HEK293 (cell line): ENCODE measurements around the gene ATP6V1G1.

Source experiments
- CTCF ChIA-PET: fragments of 350-600 bp; formaldehyde crosslinking; extraction: SDS; loops from one replicate; lab custom pipeline; 2021; ENCODE audit warnings: antibody characterized with exemption; lab: Yijun Ruan, JAX
- POLR2A ChIA-PET: fragments of 300-600 bp; formaldehyde crosslinking; extraction: SDS; loops from one replicate; lab custom pipeline; 2020; ENCODE audit warnings: antibody characterized with exemption, inconsistent platforms; lab: Yijun Ruan, JAX
- H3K27ac ChIP-seq: fragments of 200-500 bp; sonication (Bioruptor generic); 2 replicates; pipeline ENCODE4 v1.5.1; 2014; ENCODE audit warnings: low read depth, low read length, control low read depth, inconsistent platforms; ENCODE audit errors: extremely low read depth
- H3K36me3 ChIP-seq, 2 experiments: fragments of 200-500 bp in 1 of 2; sonication (Bioruptor generic) in 1 of 2; 1 replicate in 1 of 2; 2 replicates in 1 of 2; pipeline ENCODE4 v1.5.1; 2014 to 2017; ENCODE audit warnings: inconsistent platforms in 2 of 2, low read length in 2 of 2; ENCODE audit not compliant: control insufficient read depth in 2 of 2, insufficient read depth in 1 of 2
- H3K4me1 ChIP-seq: fragments of 200-500 bp; sonication (Bioruptor generic); 2 replicates; pipeline ENCODE4 v1.5.1; 2014; ENCODE audit warnings: mild to moderate bottlenecking, low read length, inconsistent platforms; ENCODE audit not compliant: control insufficient read depth, insufficient read depth
- H3K4me3 ChIP-seq: 2 replicates; pipeline ENCODE4 v1.5.1; 2011; ENCODE audit warnings: low read depth, mild to moderate bottlenecking, control low read depth, low read length, moderate library complexity
- H3K9me3 ChIP-seq: fragments of 200-500 bp; sonication (Bioruptor generic); 2 replicates; pipeline ENCODE4 v1.5.1; 2014; ENCODE audit warnings: low read depth, low read length, inconsistent platforms; ENCODE audit not compliant: control insufficient read depth, insufficient read depth
- EGR2 ChIP-seq: fragments of 450-650 bp; formaldehyde crosslinking; IDR thresholded peaks from 2 replicates; pipeline ENCODE4 v1.5.1; 2016; ENCODE audit warnings: low read depth, missing biosample characterization, missing genetic modification characterization
- GFI1B ChIP-seq: fragments of 450-650 bp; formaldehyde crosslinking; IDR thresholded peaks from 2 replicates; pipeline ENCODE4 v1.5.1; 2016; ENCODE audit warnings: missing biosample characterization, missing genetic modification characterization
- KLF16 ChIP-seq: fragments of 450-650 bp; formaldehyde crosslinking; IDR thresholded peaks from 2 replicates; pipeline ENCODE4 v1.5.1; 2017; ENCODE audit warnings: missing biosample characterization, missing genetic modification characterization
- KLF8 ChIP-seq: fragments of 450-650 bp; formaldehyde crosslinking; IDR thresholded peaks from 2 replicates; pipeline ENCODE4 v1.5.1; 2016; ENCODE audit warnings: missing biosample characterization, missing genetic modification characterization
- SCRT1 ChIP-seq: fragments of 450-650 bp; formaldehyde crosslinking; IDR thresholded peaks from 2 replicates; pipeline ENCODE4 v1.5.1; 2016; ENCODE audit warnings: missing biosample characterization, missing genetic modification characterization, borderline replicate concordance
- SP2 ChIP-seq: fragments of 450-650 bp; formaldehyde crosslinking; IDR thresholded peaks from 2 replicates; pipeline ENCODE4 v1.5.1; 2016; ENCODE audit warnings: missing biosample characterization, missing genetic modification characterization
- SP7 ChIP-seq: fragments of 450-650 bp; formaldehyde crosslinking; IDR thresholded peaks from 2 replicates; pipeline ENCODE4 v1.5.1; 2016; ENCODE audit warnings: missing biosample characterization, missing genetic modification characterization
- TSHZ1 ChIP-seq: fragments of 450-650 bp; formaldehyde crosslinking; IDR thresholded peaks from 2 replicates; pipeline ENCODE4 v1.5.1; 2016; ENCODE audit warnings: missing biosample characterization, missing genetic modification characterization, borderline replicate concordance
- ZFP41 ChIP-seq: fragments of 450-650 bp; formaldehyde crosslinking; IDR thresholded peaks from 2 replicates; pipeline ENCODE4 v1.5.1; 2016; ENCODE audit warnings: missing biosample characterization, missing genetic modification characterization, borderline replicate concordance
- ZNF114 ChIP-seq: fragments of 450-650 bp; formaldehyde crosslinking; IDR thresholded peaks from 2 replicates; pipeline ENCODE4 v1.5.0; 2017; ENCODE audit warnings: missing biosample characterization, missing genetic modification characterization
- ZNF148 ChIP-seq: fragments of 450-650 bp; formaldehyde crosslinking; IDR thresholded peaks from 2 replicates; pipeline ENCODE4 v1.5.0; 2017; ENCODE audit warnings: missing biosample characterization, missing genetic modification characterization, borderline replicate concordance
- ZNF184 ChIP-seq: fragments of 450-650 bp; IDR thresholded peaks from 2 replicates; pipeline ENCODE4 v1.5.1; 2018; ENCODE audit warnings: missing biosample characterization, mild to moderate bottlenecking, missing genetic modification characterization
- ZNF214 ChIP-seq: fragments of 450-650 bp; formaldehyde crosslinking; IDR thresholded peaks from 2 replicates; pipeline ENCODE4 v1.5.1; 2017; ENCODE audit warnings: missing biosample characterization, mild to moderate bottlenecking, missing genetic modification characterization, borderline replicate concordance
- ZNF223 ChIP-seq: fragments of 450-650 bp; formaldehyde crosslinking; IDR thresholded peaks from 2 replicates; pipeline ENCODE4 v1.5.1; 2016; ENCODE audit warnings: missing biosample characterization, missing genetic modification characterization
- ZNF26 ChIP-seq: fragments of 450-650 bp; formaldehyde crosslinking; IDR thresholded peaks from 2 replicates; pipeline ENCODE4 v1.5.1; 2016; ENCODE audit warnings: missing biosample characterization, missing genetic modification characterization
- ZNF274 ChIP-seq, 2 experiments: fragments of 200-500 bp in 1 of 2; fragments of 450-650 bp in 1 of 2; sonication (Bioruptor generic) in 1 of 2; formaldehyde crosslinking in 1 of 2; IDR thresholded peaks; 2 replicates each; pipeline versions ENCODE4 v1.5.1 to v1.6.1; 2014 to 2016; ENCODE audit warnings: borderline replicate concordance in 1 of 2, inconsistent platforms in 1 of 2, low read length in 1 of 2, missing biosample characterization in 1 of 2, missing genetic modification characterization in 1 of 2
- ZNF449 ChIP-seq: fragments of 450-650 bp; formaldehyde crosslinking; IDR thresholded peaks from 2 replicates; pipeline ENCODE4 v1.5.1; 2017; ENCODE audit warnings: missing biosample characterization, mild to moderate bottlenecking, missing genetic modification characterization, moderate library complexity
- ZNF488 ChIP-seq: fragments of 450-650 bp; formaldehyde crosslinking; IDR thresholded peaks from 2 replicates; pipeline ENCODE4 v1.5.1; 2016; ENCODE audit warnings: missing biosample characterization, missing genetic modification characterization
- ZNF501 ChIP-seq: fragments of 450-650 bp; formaldehyde crosslinking; IDR thresholded peaks from 2 replicates; pipeline ENCODE4 v1.5.1; 2016; ENCODE audit warnings: missing biosample characterization, missing genetic modification characterization
- ZNF548 ChIP-seq: fragments of 450-650 bp; formaldehyde crosslinking; IDR thresholded peaks from 2 replicates; pipeline ENCODE4 v1.5.1; 2016; ENCODE audit warnings: missing biosample characterization, missing genetic modification characterization
- ZNF629 ChIP-seq: fragments of 450-650 bp; formaldehyde crosslinking; IDR thresholded peaks from 2 replicates; pipeline ENCODE4 v1.5.1; 2017; ENCODE audit warnings: missing biosample characterization, missing genetic modification characterization
- ZNF704 ChIP-seq: fragments of 450-650 bp; formaldehyde crosslinking; IDR thresholded peaks from 2 replicates; pipeline ENCODE4 v1.5.1; 2016; ENCODE audit warnings: missing biosample characterization, missing genetic modification characterization
- ZXDB ChIP-seq: fragments of 450-650 bp; formaldehyde crosslinking; IDR thresholded peaks from 2 replicates; pipeline ENCODE4 v1.5.1; 2016; ENCODE audit warnings: missing biosample characterization, missing genetic modification characterization

The ATP6V1G1 gene

GRCh38 chr9:114587345-114588202 lies at the start of gene ATP6V1G1:
ATP6V1G1 (plus strand) TSS chr9:114587769; CDS start chr9:114587839, 70 bp downstream.
- Histone ChIP-seq H3K9me3 (no peaks in the 10 kb centered on the region), H3K36me3 (peaks cover 0 to 22% of the 10 kb centered on the region in 2 experiments; a peak in 1 of 3 replicates), H3K27ac (peak within 1 kb of the TSS; percentile 54; the same call in 1 of the 2 replicates), H3K4me1 (no peaks in the 10 kb centered on the region), H3K4me3 (peak within 1 kb of the TSS; percentile 86)
- CTCF ChIA-PET = interaction anchor here (0.6 to 2.1 kb wide), 9 partner anchors 12 to 1614 kb away, joined by 3 to 8 read pairs (median 3); no protein-coding TSS in a partner anchor
- POLR2A ChIA-PET = interaction anchor here (0.5 to 1.8 kb wide), 38 partner anchors 8 to 249 kb away, joined by 3 to 31 read pairs (median 5); partner anchors contain the start of genes TMEM268 and WHRN
- peak; percentile 79 for TF ChIP-seq SP2 (tag by site-specific recombination)
- no peak; the same call in 1 of the 2 replicates for TF ChIP-seq ZNF501
- TF ChIP-seq ZNF114 (tag by site-specific recombination) = no peak
- TF ChIP-seq KLF16 (tag by site-specific recombination) = peak; percentile 66; the same call in 1 of the 2 replicates
- no peak for TF ChIP-seq ZNF274 (IDR thresholded peaks at IDR 0.05; ENCODE audit: low read length)
- no peak for TF ChIP-seq ZNF274 (tag by site-specific recombination; IDR thresholded peaks at IDR 0.05; ENCODE audit: borderline replicate concordance)
- peak; percentile 84 for TF ChIP-seq ZXDB (tag by site-specific recombination)
- TF ChIP-seq SP7 (tag by site-specific recombination) = peak; percentile 43; the same call in 1 of the 2 replicates
- no peak for TF ChIP-seq TSHZ1 (tag by site-specific recombination)
- no peak for TF ChIP-seq ZNF449 (tag by site-specific recombination)
- no peak for TF ChIP-seq ZFP41
- TF ChIP-seq ZNF148 (tag by site-specific recombination) = no peak
- peak; percentile 81 for TF ChIP-seq EGR2 (tag by site-specific recombination)
- no peak for TF ChIP-seq ZNF704 (tag by site-specific recombination)
- TF ChIP-seq SCRT1 (tag by site-specific recombination) = no peak
- no peak for TF ChIP-seq ZNF548 (tag by site-specific recombination)
- TF ChIP-seq KLF8 (tag by site-specific recombination) = no peak
- TF ChIP-seq ZNF184 (tag by site-specific recombination) = no peak
- TF ChIP-seq ZNF214 = no peak
- TF ChIP-seq ZNF26 (tag by site-specific recombination) = no peak
- TF ChIP-seq ZNF223 (tag by site-specific recombination) = no peak
- no peak for TF ChIP-seq ZNF629 (tag by site-specific recombination)
- TF ChIP-seq ZNF488 (tag by site-specific recombination) = no peak
- no peak for TF ChIP-seq GFI1B (tag by site-specific recombination)
